HAP-1 (cell line): Measurements from ENCODE around the gene PRICKLE3.

Experiments
- DNase-seq, 2 experiments: peaks; one replicate each; pipeline ENCODE4 v3.0.0-alpha.2; 2016 to 2020; ENCODE audit warnings: low spot score in 2 of 2
- H3K27me3 ChIP-seq: fragments of 250-450 bp; sonication (Bioruptor Pico); 2 replicates; pipeline ENCODE4 v1.5.1; 2020; ENCODE audit warnings: low read depth, mild to moderate bottlenecking, moderate library complexity
- H3K36me3 ChIP-seq: fragments of 250-450 bp; sonication (Bioruptor Pico); replicated peaks from 2 replicates; pipeline ENCODE4 v1.5.1; 2020; ENCODE audit warnings: mild to moderate bottlenecking
- H3K4me1 ChIP-seq: fragments of 250-450 bp; sonication (Bioruptor Pico); 2 replicates; pipeline ENCODE4 v1.5.1; 2020; ENCODE audit warnings: mild to moderate bottlenecking
- H3K4me3 ChIP-seq: fragments of 250-450 bp; sonication (Bioruptor Pico); 2 replicates; pipeline ENCODE4 v1.5.1; 2020; ENCODE audit warnings: mild to moderate bottlenecking, moderate library complexity
- H3K9me3 ChIP-seq: fragments of 250-450 bp; sonication (Bioruptor Pico); 2 replicates; pipeline ENCODE4 v1.5.1; 2020; ENCODE audit warnings: mild to moderate bottlenecking, moderate library complexity
- in situ Hi-C: fragments of 300-500 bp; cut with MboI; formaldehyde crosslinking; loops from 3 replicates; pipeline ENCODE4 v1.14.3; 2020; ENCODE audit warnings: low sequenced_read_pairs, inconsistent platforms, mixed read lengths

Gene PRICKLE3, protein sequence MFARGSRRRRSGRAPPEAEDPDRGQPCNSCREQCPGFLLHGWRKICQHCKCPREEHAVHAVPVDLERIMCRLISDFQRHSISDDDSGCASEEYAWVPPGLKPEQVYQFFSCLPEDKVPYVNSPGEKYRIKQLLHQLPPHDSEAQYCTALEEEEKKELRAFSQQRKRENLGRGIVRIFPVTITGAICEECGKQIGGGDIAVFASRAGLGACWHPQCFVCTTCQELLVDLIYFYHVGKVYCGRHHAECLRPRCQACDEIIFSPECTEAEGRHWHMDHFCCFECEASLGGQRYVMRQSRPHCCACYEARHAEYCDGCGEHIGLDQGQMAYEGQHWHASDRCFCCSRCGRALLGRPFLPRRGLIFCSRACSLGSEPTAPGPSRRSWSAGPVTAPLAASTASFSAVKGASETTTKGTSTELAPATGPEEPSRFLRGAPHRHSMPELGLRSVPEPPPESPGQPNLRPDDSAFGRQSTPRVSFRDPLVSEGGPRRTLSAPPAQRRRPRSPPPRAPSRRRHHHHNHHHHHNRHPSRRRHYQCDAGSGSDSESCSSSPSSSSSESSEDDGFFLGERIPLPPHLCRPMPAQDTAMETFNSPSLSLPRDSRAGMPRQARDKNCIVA

DNA sequence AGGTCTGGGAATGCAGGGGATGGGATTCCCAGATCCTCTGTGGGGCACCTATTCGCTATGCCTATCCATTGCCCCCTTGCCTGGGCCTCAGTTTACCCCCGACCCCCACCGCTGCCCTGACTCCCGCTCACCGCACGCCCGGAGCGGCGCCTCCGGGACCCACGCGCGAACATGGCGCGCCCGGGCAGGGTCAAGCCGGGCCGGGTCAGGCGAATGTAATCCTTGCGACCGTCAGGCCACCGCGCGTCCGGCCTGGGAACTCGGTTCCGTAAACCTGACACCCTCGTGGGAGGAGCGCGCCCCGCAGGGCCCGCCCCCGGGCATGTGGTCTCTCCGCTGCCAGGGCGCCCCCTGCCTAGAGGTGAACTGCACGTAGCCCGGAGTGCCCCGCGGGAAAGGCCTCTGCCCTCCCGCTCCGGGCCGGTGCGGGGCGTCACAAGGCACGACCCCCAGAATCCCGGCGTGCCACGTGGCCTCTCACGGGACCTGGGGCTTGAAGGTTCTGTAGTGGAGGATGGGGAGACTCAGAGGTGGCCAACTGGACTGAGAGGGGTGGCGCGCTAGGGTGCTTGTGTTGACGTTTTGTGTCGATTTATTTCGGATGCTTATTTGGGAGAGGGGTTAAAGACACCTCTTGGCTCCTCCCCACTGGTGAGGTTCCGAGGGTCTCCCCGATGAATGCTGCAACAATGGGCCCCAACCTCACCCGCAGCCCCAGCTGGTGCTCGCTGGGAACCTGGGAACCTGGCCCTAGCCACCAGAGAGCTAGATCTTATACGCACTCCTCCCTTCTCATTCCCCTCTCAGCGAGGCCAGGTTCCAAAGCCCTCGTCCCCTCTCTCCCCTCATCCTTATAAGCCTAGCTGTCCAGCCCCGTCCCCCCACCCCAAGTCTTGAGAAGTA, at the start of gene PRICKLE3:
PRICKLE3 (minus strand) TSS at position 249 of the 903 bp plus-strand sequence; CDS start at position 173, 76 bp downstream.
- DNase-seq: peak; percentile 67 to 95
- H3K4me1 ChIP-seq: peaks cover 28% of the 10 kb centered on the region

DNA sequence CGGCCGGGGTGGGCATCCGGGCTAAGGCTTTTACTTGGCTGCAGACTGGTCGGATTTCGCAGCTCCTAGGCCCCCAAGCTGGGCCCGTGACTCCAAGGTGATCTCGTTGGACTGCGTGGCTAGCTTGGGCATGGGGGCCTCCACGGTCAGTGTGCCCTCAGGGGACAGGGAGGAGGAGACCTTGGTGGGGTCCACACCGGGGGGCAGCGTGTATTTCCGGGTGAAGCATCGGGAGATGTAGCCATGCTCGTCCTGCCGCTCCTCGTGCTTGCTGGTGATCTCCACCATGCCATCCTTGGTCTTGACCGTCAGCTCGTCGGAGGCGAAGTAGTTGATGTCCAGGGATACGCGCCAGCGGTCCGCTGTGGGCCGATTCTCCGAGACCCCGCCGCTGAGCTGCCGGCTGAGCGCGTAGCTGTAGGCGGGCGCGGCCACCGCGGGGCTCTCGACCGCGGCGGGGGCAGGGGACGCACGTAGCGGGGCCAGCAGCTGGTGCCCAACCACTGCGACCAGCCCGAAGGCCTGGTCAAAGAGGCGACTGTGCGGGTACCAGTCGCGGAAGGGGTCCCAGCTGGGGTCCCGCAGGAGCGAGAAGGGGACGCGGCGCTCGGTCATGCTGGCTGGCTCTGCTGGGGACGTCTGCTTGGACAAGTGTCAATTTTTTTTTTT, 47.8 kb upstream of the PRICKLE3 start:
- DNase-seq: no peak
- H3K4me3 ChIP-seq: no peak overlapping the region
- H3K9me3 ChIP-seq: no peaks in the 10 kb centered on the region
- in situ Hi-C loops: no loop called here
- H3K36me3 ChIP-seq: no peaks in the 10 kb centered on the region
- H3K27me3 ChIP-seq: no peaks in the 10 kb centered on the region
- no peaks in the 10 kb centered on the region for H3K4me1 ChIP-seq

More for the DNA sequence above, at the start of gene PRICKLE3:
- Histone ChIP-seq H3K4me3 (peak within 1 kb of the TSS; percentile 74), H3K36me3 (peaks cover 25% of the 10 kb centered on the region), H3K27me3 (no peaks in the 10 kb centered on the region), H3K9me3 (no peaks in the 10 kb centered on the region)
- in situ Hi-C loops: no loop called here

DNA sequence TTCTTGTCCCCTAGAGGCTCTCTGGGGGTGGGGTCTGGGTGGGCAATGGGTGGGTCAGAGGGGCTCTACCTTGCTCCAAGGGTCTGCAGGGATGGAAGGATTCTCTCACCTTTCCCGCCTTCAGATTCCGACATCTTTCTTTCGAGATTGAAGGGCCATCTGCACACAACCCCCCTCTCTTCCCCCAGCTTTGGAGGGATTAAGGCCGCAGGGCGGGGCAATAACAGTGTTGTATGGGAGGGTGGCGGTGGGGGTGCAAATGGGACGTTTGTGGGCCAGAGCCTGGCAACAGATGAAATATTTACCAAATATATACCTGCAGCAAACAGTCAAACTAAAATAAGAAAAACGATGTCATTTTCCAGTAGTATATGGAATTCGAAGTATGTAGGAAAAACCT, 47.0 kb upstream of the PRICKLE3 start, which contains the start of gene CACNA1F:
CACNA1F (minus strand) TSS at position 165 of the 400 bp plus-strand sequence; CDS start at position 134, 31 bp downstream.
- peak in 1 of 2 experiments; percentile 24 for DNase-seq
- no peaks in the 10 kb centered on the region for H3K4me1 ChIP-seq
- H3K4me3 ChIP-seq: no peak within 1 kb of the TSS
- H3K27me3 ChIP-seq: no peaks in the 10 kb centered on the region
- in situ Hi-C loops: no loop called here
- H3K36me3 ChIP-seq: no peaks in the 10 kb centered on the region
- no peaks in the 10 kb centered on the region for H3K9me3 ChIP-seq

DNA sequence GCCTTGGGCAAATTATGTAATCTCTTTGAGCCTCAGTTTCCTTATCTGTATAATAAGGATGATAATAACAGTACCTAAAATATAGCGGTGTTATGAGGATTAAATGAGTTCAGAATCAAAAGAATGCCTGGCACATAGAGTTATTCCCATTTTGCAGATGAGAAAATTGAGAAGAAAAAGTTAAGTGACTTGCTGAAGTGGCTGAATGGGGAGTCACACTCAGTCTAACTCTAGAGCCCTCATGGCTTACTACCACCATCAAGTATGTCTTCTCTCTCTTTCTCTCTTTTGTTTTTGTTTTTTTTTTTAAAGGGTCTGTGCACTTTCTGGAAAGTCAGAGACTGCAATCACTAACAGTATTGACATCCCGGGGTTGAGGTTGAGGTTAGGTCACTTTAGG, 46.4 kb upstream of the PRICKLE3 start:
- H3K36me3 ChIP-seq: no peaks in the 10 kb centered on the region
- in situ Hi-C loops: no loop called here
- H3K27me3 ChIP-seq: no peaks in the 10 kb centered on the region
- H3K4me3 ChIP-seq: no peak overlapping the region
- no peak for DNase-seq
- H3K4me1 ChIP-seq: no peaks in the 10 kb centered on the region
- no peaks in the 10 kb centered on the region for H3K9me3 ChIP-seq

DNA sequence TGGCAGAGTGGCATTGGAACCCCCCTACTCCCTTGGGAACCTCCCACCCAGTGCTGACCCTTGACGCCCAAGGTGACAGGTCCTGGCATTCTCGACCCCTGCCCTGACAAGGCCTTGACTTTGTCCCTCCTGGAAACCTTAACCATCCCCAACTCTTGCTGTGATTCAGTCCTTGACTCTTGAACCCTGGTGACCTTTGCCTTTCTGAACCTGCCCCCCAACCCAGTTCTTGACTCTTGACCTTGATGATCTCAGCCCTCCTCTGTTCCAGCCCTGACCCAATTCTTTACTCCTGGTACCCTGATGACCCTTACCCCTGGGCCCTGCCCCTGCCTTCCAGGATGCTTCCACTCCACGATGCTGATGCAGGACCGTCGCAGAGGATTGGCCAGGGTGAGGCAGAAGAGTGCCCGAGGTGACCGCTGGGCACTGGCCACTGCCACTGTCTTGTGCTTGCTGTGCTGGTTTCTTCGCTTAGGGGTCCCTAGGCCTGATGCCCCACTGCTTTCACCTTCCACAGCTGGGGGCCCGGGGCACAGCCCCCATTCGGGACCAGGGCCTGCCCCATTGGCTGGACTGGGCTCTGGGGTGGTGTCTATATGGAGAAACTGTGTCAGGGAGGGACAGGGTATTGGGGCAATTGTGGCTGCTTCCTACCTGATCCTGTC, 45.3 kb upstream of the PRICKLE3 start:
- no peak for DNase-seq
- Histone ChIP-seq H3K4me1 (no peaks in the 10 kb centered on the region), H3K9me3 (no peaks in the 10 kb centered on the region), H3K4me3 (no peak overlapping the region), H3K36me3 (no peaks in the 10 kb centered on the region), H3K27me3 (no peaks in the 10 kb centered on the region)
- in situ Hi-C loops: no loop called here

DNA sequence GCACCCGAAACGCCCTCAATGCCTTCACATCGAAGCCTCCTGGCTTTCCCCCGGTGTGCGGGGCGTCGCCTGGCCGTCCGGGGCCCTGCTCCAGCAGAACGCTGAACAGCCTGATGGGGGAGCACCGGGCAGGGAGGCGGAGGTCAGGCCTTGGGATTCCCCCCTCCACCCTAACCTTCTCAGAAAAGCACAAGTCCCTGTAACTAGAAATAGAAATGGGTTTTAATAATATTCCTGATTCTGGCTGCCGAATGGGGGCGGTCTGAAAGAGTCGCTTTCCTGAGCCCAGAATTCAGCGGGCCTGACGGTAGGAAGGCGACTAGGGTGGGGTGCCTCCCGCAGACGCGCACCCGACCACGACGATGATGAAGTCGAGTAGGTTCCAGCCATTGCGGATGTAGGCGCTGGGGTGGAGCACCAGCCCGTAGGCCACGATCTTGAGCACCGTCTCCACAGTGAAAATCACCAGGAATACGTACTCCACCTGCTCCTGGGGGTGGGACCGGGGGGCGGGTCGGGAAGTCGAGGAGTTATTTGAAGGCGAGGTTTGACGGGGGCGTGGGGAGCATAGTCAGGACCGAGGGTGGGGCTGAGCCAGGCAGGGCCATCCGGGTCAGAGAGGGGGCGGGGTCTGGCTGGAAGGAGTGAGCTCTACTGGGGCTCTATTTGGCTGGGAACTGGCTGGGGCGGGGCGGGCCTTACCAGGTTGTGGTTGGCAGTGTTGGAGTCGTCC, 44.5 kb upstream of the PRICKLE3 start:
- in situ Hi-C loops: no loop called here
- no peaks in the 10 kb centered on the region for H3K27me3 ChIP-seq
- H3K4me1 ChIP-seq: no peaks in the 10 kb centered on the region
- DNase-seq: peak in 1 of 2 experiments; percentile 30
- H3K9me3 ChIP-seq: no peaks in the 10 kb centered on the region
- H3K36me3 ChIP-seq: no peaks in the 10 kb centered on the region
- H3K4me3 ChIP-seq: no peak overlapping the region

DNA sequence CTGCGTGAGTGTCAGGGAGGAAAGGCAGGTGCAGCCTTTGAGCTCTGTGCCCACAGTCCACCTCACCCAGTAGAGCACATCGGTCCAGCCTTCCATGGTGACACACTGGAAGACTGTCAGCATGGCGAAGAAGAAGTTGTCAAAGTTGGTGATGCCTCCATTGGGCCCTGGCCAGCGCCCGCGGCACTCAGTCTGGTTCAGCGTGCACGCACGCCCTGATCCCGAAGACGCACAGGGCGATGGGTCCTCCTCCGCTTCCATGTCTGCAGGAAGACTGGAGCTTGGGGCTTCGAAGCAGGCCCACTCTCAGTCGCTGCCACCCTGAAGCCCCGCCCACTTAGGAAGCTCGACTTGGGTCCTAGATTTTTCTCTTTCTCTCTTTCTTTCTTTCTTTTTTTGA, 42.0 kb upstream of the PRICKLE3 start:
- H3K4me1 ChIP-seq: no peaks in the 10 kb centered on the region
- no peaks in the 10 kb centered on the region for H3K27me3 ChIP-seq
- no peaks in the 10 kb centered on the region for H3K9me3 ChIP-seq
- no peaks in the 10 kb centered on the region for H3K36me3 ChIP-seq
- H3K4me3 ChIP-seq: no peak overlapping the region
- no peak for DNase-seq
- in situ Hi-C loops: no loop called here

DNA sequence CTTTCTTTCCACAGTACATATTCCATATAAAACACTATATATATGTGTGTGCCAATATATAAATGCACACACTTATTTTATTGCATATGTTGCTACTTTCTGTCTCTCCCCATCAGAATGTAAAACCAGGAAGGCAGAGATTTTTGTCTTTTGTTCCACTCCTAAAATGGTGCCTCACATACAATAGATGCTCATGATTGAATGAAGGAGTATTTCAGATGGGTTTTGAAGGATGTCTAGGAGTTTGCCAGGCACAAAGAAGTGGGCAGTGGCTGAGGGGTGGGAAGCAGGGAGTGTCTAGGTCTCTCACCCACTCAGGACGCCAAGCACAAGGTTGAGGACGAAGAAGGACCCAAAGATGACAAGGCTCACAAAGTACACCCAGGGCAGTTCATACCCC, 41.6 kb upstream of the PRICKLE3 start:
- H3K27me3 ChIP-seq: no peaks in the 10 kb centered on the region
- in situ Hi-C loops: no loop called here
- H3K4me1 ChIP-seq: no peaks in the 10 kb centered on the region
- no peak overlapping the region for H3K4me3 ChIP-seq
- H3K9me3 ChIP-seq: no peaks in the 10 kb centered on the region
- no peaks in the 10 kb centered on the region for H3K36me3 ChIP-seq
- no peak for DNase-seq

DNA sequence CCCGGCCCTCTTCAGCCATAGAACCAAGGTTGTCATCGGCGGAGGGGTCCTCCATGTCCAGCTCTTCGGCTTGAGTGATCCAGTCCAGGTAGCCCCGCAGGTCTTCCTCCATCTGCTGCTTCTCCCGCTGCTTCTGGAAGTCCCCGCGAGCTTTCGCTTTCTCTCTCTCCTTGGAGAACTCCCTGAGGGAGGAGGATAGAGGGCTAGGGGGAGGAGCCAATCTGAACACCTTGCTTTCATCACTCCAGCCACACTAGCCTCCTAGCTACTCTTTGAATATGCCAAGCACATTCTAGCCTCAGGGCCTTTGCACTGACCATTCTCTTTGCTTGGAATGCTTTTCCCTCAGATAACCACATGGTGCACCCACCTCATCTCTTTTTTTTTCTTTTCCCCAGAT, 40.8 kb upstream of the PRICKLE3 start:
- Histone ChIP-seq H3K9me3 (no peaks in the 10 kb centered on the region), H3K4me1 (no peaks in the 10 kb centered on the region), H3K36me3 (no peaks in the 10 kb centered on the region), H3K27me3 (no peaks in the 10 kb centered on the region), H3K4me3 (no peak overlapping the region)
- in situ Hi-C loops: no loop called here
- DNase-seq: no peak

DNA sequence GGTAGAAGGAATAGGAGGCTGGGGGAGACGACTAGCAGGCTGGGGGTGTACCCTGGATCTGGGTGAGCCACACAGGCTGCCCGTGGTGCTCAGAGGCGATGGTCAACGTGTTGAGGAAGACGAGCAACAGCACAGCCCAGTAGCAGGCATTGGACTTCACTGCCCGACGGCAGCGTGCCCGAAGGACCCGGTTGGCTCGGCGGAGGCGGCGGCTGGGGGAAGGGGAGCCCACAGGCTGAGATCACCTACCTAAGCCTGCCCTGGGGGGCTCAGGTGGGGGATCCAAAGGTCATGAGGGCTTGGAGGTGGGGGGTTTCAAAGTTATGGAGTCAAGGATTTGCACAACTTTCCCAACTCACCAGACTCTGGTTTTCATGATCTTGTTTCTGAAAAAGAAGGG, 39.7 kb upstream of the PRICKLE3 start:
- Histone ChIP-seq H3K36me3 (no peaks in the 10 kb centered on the region), H3K4me3 (no peak overlapping the region), H3K27me3 (no peaks in the 10 kb centered on the region), H3K4me1 (no peaks in the 10 kb centered on the region), H3K9me3 (no peaks in the 10 kb centered on the region)
- in situ Hi-C loops: no loop called here
- no peak for DNase-seq

DNA sequence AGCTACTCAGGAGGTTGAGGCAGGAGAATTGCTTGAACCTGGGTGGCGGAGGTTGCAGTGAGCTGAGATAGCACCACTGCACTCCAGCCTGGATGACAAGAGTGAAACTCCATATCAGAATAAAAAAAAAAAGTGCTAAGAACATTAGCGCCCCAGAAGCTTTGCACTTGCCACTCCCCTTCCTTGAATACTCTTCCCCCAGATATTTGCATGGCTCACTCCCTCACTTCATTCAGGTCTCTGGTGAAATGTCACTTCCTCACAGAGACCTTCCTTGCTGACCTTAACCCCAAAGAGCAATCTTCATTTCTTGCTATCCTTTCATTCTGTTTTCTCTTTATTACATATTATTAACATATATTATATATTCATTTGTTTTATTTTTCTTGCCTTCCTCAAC, 35.7 kb upstream of the PRICKLE3 start:
- in situ Hi-C loops: no loop called here
- no peak overlapping the region for H3K4me3 ChIP-seq

DNA sequence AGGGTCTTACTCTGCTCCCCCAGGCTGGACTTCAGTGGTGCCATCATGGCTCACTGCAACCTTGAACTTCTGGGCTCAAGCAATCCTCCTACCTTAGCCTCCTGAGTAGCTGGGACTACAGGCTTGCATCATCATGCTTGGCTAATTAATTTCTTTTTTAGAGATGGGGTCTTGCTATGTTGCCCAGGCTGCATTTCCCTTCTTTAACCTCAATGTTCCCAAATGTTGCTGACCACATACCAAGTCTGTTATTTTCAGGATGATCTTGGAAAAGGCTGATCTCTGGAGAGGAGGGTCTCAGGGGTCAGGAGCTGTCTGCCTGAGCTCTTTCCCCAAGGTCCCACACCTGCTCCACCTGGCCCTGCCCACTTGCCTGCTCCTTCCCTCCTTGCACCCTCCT, 33.9 kb upstream of the PRICKLE3 start:
- no peak for DNase-seq
- in situ Hi-C loops: no loop called here
- Histone ChIP-seq H3K4me1 (no peaks in the 10 kb centered on the region), H3K9me3 (no peaks in the 10 kb centered on the region), H3K36me3 (no peaks in the 10 kb centered on the region), H3K4me3 (no peak overlapping the region), H3K27me3 (no peaks in the 10 kb centered on the region)

More for the DNA sequence above, 35.7 kb upstream of the PRICKLE3 start:
- Histone ChIP-seq H3K4me1 (no peaks in the 10 kb centered on the region), H3K9me3 (no peaks in the 10 kb centered on the region), H3K36me3 (no peaks in the 10 kb centered on the region), H3K27me3 (no peaks in the 10 kb centered on the region)
- no peak for DNase-seq
